Left colon (tissue), 2 donors: ENCODE measurements around the gene ADGRL1. TPM values are rescaled to one million over a fixed set of nuclear protein-coding genes. Genes with fewer than 3 reads are reported as not detected.

Experiments
- ATAC-seq: fragments of 200-7000 bp; cut with Tn5 transposase; one replicate; pipeline ENCODE4 v1.9.1; 2020; ENCODE audit warnings: mild to moderate bottlenecking, moderate library complexity
- DNase-seq, 2 donors: peaks; one replicate each; pipeline ENCODE4 v3.0.0-alpha.2; 2020
- intact Hi-C, 2 donors: fragments of 100-400 bp; cut with DNase I in 1 of 2; cut with micrococcal nuclease in 1 of 2; formaldehyde crosslinking; loops; one replicate each; pipeline versions ENCODE4 v1.11.2 to v1.14.0; 2022; cut with DNase I, micrococcal nuclease
- total RNA-seq, 2 donors: library from RNA; stranded (reverse); fragmentation: NEBNext Ultra II Directional; extraction: Animal tissue kit (Norgen Biotek cat#: 25700); gene quantifications; one replicate each; pipeline ENCODE4 v1.2.1, GENCODE V29; 2021
- donor health status: DM: no; HTN: no; CAD: no.
- donor health status: DM: yes; HTN: yes; CAD: no.

The ADGRL1 gene
- total RNA-seq, 2 donors from 2014 or later = 34.6 to 55.9 TPM

DNA sequence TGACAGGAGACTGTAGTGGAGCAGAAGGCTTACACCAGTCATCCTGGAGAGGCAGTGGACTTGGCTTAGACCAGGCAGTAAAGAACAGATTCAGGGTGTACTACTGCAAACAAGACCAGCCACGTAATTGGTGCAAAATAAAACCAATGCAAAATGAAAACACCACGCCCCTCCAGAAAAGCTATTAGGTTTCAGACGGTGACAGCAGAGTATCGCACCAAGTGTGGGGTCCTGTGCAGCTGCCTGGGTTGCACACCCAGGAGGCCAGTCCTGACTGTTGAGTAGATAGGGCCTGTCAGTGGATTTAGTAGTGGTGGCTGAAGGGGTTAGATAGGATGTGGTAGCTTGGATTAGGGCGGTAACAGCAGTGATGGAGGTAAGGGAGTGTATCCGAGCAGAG, 83.0 kb downstream of the ADGRL1 start:
- ATAC-seq = no peak
- intact Hi-C loops = no loop called here
- DNase-seq = no peak

DNA sequence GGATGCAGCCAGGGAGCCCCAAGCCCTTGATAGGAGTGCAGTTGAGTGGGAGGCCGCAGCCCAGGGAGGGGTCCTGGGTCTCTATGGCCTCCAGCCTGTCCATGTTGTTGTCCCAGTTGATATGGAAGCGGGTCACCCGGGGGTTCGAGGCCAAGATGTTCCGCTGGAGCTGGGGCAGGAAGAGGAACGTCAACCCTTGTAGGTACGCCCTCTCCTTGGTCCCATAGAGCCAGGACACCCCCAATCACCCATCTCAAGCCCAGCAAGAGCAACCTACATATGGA, 85.5 kb downstream of the ADGRL1 start:
- ATAC-seq (no peak), DNase-seq (no peak)
- intact Hi-C loops = no loop called here

DNA sequence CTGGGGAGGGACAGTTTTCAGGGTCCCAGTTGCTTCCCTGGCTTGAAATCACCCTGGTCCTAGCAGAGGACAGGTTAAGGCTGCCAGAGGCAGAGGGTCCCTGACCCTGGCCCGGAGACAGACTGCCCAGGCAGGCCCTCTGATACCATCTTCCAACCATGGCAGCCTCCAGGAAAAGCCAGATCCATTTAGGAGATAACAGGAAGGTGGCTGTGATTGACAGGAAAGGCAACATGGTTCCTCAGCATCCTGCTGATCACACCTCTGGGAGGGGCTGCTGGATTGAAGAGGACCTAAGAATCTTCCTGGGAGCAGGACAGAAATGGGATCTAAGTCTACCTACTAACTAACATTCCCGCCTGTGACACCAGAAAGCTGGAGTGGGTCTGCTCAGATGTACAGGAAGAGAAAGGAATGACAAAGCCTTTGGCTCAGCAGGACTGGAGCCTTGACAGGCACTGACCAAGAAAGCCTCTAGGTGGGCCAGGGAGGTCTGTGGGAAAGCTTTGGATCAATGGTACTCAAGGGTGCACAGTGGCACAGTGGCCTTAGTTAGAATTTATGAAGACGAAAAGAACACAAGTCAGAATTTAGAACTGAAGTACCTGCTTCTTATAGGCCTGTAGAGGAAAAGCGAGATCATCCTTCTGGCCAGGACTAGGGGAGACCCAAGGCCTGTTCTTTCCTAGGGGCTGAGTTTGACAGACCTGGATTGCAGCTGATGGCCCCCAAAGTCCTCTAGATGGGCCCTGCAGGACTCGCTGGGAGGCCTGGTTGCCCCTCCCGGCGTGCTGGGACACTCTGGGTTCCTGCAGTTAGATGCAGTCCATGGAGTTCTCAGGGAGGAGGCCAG, 86.1 kb downstream of the ADGRL1 start:
- intact Hi-C loops = no loop called here
- DNase-seq = no peak
- ATAC-seq = no peak

DNA sequence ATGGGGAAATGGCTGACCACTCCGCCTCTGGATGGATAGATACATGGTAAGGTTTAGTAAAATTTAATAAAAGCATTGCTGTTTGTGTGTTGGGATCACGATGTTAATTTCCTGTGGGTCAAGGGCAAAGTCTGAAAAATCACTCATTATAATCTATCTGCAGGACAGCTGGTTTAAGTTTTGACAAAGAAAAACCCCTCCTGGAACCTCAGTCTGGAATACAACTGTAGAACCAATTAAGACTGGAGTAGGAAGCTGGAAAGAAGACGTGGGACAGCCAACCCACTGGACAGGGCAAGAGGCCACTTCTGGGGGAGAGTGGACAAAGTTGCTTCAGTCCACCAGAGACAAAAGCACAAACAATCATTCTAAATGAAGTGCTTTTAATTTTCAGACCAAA, 86.8 kb downstream of the ADGRL1 start:
- no peak for ATAC-seq
- DNase-seq = no peak
- intact Hi-C loops = no loop called here

DNA sequence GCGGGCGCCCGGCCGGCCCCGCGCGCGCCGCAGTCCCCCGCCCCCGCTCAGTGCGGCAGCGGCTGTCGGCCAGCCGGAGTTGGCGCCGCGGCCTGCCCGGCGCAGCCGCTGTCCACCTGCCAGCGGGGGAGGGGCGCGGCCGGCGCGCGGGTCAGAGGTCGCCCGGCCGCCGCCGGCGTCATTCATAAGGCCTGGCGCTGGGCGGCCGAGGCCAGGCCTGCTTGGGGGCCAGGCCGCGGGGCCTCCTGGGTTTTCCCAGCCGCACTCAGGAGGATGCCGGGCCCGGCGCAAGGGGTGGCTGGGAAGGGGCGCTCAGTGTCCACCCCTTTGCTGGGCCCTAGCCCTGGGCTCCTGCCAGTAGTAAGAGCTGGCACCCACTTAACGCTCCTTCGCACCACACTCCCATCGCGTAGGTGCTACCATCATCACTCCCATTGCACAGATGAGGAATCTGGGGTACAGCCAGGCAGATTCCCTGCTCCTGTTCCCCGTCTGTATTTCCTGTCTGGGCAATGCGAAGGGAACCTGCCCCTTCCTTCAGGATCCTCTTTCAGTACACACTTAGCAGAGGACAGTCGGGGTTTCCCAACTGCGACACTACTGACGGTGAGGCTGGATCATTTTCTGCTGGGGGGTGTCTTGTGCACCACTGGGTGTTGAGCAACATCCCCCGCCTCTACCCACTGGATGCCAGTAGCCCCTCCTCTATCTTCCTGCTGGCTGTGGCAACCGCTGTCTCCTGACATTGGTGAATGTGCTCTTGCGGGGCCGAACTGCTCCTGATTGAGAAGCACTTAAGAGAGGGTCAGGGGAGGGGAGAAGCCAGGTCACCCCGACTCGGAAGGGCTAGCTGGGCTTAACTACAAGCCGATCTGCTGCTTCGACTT, 87.6 kb downstream of the ADGRL1 start:
- DNase-seq (peak; percentile 62 to 86), ATAC-seq (no peak)
- intact Hi-C loops = no loop called here

DNA sequence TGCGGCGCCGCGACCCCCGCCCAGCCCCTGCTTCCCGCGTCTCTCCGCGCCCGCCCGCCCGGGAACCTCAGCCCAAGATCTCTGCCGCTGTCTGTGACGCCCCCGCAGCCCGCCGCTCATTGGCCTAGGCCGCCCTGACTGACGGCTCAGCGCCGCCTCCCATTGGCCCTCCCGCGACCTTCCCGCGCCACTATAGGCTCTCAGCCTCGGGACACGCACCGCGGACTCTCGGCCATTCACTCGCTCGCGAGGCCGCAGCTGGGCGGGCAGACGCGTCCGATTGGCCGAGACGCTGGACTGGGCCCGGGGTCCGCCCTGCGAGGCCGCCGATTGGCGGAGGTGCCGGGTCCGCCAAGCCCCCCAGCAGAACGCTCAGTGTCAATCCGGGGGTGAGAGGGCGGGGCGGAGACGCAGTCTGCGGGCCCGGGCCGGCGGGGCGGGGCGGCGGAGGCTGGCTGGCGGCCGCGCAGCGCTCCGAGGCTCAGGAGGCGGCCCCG, 88.3 kb downstream of the ADGRL1 start, which contains the start of gene PRKACA:
TSS of gene PRKACA (minus strand) at position 95 of the 497 bp plus-strand sequence. CDS start 215 bp downstream, outside the sequence.
- peak; percentile 88 for ATAC-seq
- intact Hi-C loops = no loop called here
- peak; percentile 98 to 99 for DNase-seq

DNA sequence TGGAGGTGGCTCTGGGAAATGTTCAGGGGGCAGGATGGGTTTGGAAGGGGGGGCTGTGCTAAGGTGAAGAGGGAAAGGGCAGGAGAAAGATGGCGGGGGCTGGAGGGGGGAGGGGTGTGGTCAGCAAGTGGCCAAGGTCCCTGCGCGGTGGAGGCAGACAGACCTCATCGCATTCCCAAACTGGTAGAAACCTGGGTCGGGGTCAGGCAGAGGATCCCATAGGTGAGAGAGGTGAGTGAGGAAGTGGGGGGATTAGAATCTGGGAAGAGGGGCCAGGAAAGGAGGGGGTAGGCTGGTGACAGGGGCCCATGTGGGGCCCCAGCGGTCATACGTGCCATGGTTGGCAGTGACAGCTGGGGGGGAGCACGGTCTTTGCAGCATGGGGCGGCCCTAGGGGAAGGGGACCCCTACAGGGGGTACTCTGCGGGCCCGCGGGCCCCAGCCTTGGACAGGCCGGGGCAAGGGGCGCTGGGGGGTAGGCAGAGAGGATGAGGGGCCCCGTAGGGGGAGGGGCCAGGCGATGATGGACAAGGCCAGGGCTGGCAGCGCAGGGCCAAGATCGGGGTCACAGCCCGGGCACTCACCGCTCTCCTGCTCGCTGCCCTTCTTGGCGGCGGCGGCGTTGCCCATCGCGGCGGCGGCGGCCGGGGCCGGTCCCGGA, 88.9 kb downstream of the ADGRL1 start:
- DNase-seq (peak; percentile 48 to 55), ATAC-seq (no peak)
- intact Hi-C loops = no loop called here

DNA sequence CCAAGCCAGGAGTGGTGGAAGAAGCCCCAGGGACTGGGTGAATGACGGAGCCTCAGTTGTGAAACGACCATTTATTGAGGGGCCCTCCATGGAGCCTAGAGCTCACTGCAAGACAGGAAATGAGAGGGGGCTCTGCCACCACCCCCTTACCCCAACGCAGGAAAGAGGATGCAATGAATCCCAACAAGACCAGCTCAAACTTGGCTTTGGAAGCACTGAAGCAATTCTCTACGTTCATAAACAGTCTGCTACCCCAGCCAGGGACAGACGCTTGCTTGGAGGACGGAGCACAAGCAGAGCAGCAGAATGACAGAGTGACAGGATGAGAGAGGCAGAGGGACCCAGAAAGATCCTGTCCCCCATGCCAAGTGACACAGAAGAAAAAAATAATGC, 89.4 kb downstream of the ADGRL1 start:
- ATAC-seq = no peak
- intact Hi-C loops = no loop called here
- DNase-seq = no peak

DNA sequence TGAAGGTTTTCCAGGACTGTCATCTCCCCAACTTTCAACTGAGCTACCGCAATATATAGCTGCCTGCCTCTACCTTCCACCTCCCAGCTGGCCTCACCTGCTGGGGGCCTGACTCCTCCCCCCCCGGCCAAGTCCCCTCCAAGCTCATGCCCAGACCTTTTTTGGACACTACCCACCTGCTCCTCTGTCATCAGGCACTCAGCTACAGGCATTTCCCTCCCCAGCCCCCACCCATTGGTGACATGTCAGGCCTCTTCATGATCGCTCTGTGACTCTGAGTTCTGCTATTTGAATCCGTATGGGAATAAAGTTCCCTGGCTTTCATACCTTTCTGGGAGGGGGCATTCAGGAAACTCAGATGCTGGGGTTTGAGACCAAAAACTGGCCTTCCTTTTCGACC, 90.2 kb downstream of the ADGRL1 start:
- intact Hi-C loops = no loop called here
- DNase-seq (no peak), ATAC-seq (no peak)

DNA sequence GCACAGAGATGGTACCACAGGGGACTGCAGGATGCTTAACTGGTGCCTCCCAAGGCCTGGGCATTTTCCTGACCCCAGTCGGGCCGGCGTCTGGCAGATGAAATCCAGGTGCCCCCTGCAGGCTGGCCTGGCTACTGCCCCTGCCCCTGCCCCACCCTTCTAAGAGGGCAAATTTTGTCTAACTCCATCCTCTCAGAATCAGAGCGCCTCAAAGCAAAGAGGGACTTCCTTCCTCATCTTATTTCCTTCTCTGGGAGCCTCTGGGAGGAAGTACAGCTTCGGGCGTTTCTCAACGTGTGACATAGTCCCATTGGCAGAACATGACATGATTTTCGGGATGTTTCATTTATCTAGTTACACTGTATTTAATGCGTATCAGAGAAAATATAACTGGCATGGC, 91.1 kb downstream of the ADGRL1 start:
- peak; percentile 59 to 77 for DNase-seq
- intact Hi-C loops = no loop called here
- ATAC-seq = peak; percentile 16

DNA sequence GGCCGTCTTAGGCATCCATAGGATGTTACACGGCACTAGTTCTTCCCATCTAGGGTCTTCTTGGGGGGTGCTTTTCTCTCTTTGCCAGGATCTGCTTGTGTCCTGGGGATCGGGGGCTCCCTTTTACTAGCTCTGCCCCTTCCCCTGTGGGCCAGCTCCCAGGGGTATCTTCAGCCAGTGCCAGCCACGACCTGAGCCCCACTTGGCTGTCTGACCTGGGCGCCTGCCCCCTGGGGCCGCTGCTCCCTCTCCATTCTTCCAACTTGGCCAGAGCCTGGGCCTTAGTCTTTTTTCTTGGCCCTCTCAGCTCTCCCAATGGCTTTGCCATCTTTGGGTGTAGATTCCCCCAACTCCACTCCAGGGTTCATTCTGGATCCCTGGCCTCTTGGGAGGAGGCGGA, 91.5 kb downstream of the ADGRL1 start:
- intact Hi-C loops = no loop called here
- ATAC-seq (no peak), DNase-seq (no peak)

DNA sequence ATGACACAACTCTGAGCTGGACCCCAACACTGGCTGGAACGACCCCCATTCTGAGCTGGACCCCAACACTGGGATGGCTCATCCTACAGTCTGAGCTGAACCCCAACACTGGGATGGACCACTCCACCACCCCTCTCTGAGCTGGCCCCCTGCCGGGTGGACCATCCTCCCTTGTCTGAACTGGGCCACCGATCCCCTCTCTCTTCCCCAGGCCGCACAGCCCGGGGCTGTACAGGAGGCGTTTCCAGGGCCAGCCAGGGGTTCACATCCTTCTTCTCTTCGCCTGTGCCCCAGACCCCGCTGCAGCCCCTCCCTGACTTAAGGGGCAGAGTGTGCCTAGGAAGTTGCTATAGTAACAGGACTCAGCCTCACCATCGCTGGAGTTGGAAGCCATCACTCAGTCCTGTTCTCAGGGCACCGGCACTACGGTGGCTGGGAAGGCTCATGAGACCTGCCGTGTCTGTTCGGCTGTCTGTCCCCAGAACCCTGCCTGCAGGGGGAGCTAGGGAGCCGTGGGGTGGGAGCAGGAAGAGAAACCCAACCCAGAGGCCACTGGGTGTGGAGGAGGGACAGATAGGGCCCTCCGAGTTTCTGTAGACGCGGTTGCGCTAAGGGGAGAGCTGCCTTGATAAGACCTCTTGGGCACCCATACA, 92.1 kb downstream of the ADGRL1 start:
- ATAC-seq (no peak), DNase-seq (peak in 1 of 2 donors; percentile 63)
- intact Hi-C loops = no loop called here

DNA sequence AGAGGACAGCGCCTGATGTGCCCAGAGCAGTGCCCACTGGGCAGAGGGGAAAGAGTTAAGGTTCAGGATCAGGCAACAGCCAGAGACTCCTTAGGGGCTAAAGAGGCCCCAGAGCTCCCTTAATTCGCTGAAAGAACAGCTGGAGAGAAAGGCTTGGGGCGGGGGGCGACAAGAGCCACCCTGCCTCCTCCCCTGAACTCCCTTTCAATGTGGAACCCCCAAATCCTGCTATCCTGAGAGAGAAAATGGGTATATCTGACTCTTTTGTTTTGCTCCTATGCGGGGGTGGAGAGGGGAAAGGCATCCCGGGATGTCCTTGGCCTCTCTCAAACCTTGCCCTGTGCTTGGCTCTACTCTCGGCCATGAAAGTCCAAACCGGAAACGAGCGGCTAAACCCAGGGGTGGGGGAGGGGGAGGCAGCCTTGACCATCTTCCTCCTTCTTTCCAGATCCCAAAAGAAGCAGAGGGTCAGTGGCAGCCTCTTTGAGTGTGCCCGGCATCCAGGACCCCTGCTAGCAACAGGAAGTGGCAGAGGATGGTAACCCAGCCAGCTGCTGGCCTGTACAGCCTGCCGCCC, 93.1 kb downstream of the ADGRL1 start:
- DNase-seq (no peak), ATAC-seq (no peak)
- intact Hi-C loops = no loop called here

DNA sequence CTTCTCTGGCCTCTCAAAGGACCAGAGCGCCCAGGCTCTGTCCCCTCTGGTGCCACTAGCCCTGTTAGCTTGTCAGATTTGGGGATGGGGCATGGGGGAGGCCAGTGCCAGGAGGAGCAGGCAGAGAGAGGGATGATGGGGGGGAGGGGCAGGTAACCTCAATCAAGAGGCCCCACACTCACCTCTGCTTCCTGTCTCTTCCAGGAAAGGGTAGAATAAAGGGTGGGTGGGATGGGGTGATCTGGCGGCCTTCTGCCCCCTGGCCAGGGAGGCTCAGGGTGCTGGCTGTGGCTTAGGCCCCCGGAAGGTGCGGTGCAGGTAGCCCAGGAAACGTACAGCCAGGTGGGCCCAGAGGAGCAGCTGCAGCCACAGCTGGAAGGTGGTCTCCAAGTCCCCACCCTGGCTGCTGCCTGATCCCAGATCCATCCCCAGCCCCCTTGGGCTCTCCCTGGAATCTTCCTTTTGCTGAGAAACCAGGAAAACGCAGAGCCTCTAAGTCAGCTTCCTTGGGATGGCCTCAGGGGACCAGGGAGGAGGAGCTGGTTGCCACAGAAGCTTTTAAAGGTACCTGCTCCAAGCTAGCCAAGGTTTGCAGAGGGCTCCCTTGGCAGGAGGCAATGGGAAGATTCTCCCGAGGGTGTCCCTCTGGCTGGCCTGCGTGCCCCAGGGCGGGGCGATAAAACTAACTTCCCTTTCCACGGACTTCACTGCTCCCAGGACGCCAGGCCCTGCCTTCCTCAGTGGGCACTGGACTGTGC, 93.7 kb downstream of the ADGRL1 start:
- intact Hi-C loops = no loop called here
- DNase-seq (no peak), ATAC-seq (no peak)

DNA sequence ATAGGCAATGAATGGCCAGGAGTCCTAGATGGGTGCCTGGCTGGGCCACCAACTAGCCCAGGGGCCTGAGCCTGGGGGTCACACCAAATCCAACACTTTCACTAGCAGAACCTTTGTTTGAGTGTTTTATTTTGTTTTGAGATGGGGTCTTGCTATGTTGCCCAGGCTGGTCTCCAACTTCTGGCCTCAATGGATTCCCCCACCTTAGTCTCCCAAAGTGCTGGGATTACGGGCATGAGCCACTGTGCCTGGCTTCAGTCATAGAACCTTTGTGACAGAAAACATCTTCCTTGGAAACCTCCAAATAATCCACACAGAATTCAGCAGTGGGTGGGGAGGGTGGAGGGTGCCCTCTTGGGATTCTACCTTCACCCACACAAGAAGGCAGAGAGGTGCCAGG, 94.5 kb downstream of the ADGRL1 start:
- no peak for ATAC-seq
- intact Hi-C loops = no loop called here

DNA sequence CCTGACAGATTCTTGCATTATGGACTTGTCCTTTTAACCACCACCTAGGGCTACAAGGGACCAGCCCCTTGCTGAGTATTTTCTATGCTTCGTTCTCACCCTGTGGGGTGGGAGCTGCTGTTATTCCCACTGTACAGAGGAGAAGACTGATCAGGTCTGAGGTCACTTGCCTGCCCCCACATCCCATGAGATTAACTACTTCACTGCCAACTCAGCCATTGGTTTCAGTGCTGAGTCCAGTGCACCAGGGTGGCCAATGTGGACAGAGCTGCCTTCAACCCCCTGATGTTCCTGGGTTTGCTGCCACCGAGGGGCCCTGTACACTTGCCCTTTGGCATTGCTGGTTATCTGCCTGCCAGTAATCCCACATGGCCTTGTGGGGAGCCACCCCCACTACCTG, 95.3 kb downstream of the ADGRL1 start:
- intact Hi-C loops = no loop called here
- ATAC-seq = no peak
- no peak for DNase-seq

More for the DNA sequence above, 94.5 kb downstream of the ADGRL1 start:
- DNase-seq = no peak

DNA sequence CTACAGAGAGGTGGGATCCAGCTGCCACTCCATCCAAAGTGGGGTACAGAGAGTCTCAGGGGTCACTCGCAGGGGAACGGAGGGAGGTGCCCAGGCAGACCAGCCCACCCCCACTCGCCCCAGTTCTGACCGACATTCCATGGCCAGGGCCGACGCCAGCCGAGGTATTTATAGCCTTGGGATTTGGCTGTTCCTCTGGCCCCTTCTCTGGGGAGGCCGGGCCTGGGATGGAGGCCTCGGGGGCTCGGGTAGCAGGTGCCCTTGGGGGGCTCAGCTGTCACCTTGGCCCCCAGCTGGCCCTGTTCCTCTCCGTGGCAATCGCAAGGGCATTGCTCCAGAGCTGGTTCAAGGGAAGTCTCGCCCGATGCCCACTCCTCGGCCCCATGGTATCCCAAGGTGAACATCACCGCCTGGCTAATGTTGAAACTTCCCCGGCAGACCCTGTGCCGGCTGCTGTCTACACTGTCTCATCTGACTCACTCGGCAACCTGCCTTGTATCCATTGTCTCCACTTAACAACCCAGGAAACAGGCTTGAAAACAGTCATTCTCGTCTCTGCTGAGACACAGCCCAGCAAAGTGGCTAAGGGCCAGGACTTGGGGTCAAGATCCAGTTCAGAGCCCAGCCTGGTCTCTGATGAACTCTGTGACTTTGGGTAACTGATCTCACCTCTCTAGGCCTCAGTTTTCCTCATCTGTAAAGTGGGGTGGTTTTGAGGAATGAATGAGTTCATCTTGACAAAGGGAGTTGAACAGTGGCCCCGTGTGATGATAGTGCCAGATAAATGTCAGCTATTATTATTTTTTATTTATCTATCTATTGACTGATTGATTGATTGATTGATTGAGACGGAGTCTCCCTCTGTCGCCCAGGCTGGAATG, 98.1 kb downstream of the ADGRL1 start:
- ATAC-seq (peak; percentile 28), DNase-seq (no peak)
- intact Hi-C loops = no loop called here
